ENCODE data around the gene C6orf47. TPM values are rescaled to one million over a fixed set of nuclear protein-coding genes. Genes with fewer than 3 reads are reported as not detected.

The C6orf47 gene
- total and polyA plus RNA-seq, 2 of the 13 experiments (the other 11 are each of a cell fraction or from before 2014, with no cell fraction given): 1.7 to 18.1 TPM

GRCh38 chr6:31658983-31659648 is 1.5 kb downstream of the C6orf47 start (continued):
- TF ChIP-seq ZNF24 (IDR thresholded peaks at IDR 0.05) (no peak), ZNF550 (CRISPR knock-in tag; IDR thresholded peaks at IDR 0.05; ENCODE audit: borderline replicate concordance) (0 out of 2 replicates have a peak, but pooled peaks have one; percentile 9), RBFOX2 (IDR thresholded peaks at IDR 0.05; ENCODE audit: low read depth, low read length) (peak; percentile 84), SOX13 (IDR thresholded peaks at IDR 0.05) (no peak), SOX13 (CRISPR knock-in tag; conservative IDR thresholded peaks at IDR 0.05 in 1 of 2, IDR thresholded peaks at IDR 0.05 in 1 of 2) (0 out of 4 replicates have a peak, but pooled peaks of 1 of the 2 experiments have one; percentile 2), ISX (CRISPR knock-in tag; conservative IDR thresholded peaks at IDR 0.05) (no peak), DZIP1 (CRISPR knock-in tag; IDR thresholded peaks at IDR 0.05) (peak; percentile 5; the same call in 1 of the 2 replicates), HNRNPL (IDR thresholded peaks at IDR 0.05; ENCODE audit: low read depth, low read length) (no peak), TFAP4 (IDR thresholded peaks at IDR 0.05; ENCODE audit: borderline replicate concordance, low read depth) (no peak), MXD3 (CRISPR knock-in tag; IDR thresholded peaks at IDR 0.05) (peak; percentile 18; the same call in 1 of the 2 replicates), ATAD3A (CRISPR knock-in tag; IDR thresholded peaks at IDR 0.05) (peak; percentile 35; the same call in 1 of the 2 replicates), ISL2 (CRISPR knock-in tag; IDR thresholded peaks at IDR 0.05) (no peak), PAF1 (CRISPR knock-in tag; IDR thresholded peaks at IDR 0.05) (peak; percentile 87), KDM1A (CRISPR knock-in tag; IDR thresholded peaks at IDR 0.05) (no peak), ZNF556 (CRISPR knock-in tag; IDR thresholded peaks at IDR 0.05; ENCODE audit: borderline replicate concordance) (0 out of 2 replicates have a peak, but pooled peaks have one; percentile 7), BORCS8-MEF2B (CRISPR knock-in tag; IDR thresholded peaks at IDR 0.05) (peak; percentile 53), ZSCAN21 (CRISPR knock-in tag; IDR thresholded peaks at IDR 0.05; ENCODE audit: borderline replicate concordance) (peak; percentile 75; the same call in 1 of the 2 replicates), IKZF1 (IDR thresholded peaks at IDR 0.05) (no peak), LCORL (IDR thresholded peaks at IDR 0.05) (no peak), LCORL (CRISPR knock-in tag; IDR thresholded peaks at IDR 0.05) (peak; percentile 55; the same call in 1 of the 2 replicates)
- TF ChIP-seq, protein P1, sequence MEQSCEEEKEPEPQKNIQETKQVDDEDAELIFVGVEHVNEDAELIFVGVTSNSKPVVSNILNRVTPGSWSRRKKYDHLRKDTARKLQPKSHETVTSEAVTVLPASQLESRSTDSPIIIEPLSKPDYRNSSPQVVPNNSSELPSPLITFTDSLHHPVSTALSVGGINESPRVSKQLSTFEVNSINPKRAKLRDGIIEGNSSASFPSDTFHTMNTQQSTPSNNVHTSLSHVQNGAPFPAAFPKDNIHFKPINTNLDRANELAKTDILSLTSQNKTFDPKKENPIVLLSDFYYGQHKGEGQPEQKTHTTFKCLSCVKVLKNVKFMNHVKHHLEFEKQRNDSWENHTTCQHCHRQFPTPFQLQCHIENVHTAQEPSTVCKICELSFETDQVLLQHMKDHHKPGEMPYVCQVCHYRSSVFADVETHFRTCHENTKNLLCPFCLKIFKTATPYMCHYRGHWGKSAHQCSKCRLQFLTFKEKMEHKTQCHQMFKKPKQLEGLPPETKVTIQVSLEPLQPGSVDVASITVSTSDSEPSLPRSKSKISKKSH (CRISPR knock-in tag; IDR thresholded peaks at IDR 0.05; ENCODE audit: borderline replicate concordance): peak; percentile 17; the same call in 1 of the 2 replicates

Measured in HepG2 (cell line).